HG02852 (cell line): ENCODE measurements around the gene ZSCAN10.
"Not testable (repeated sequence)": the region's sequence is repeated elsewhere in the genome, so short reads cannot be mapped to it uniquely, and the experiment has no call there.

Experiments
- ATAC-seq: cut with Tn5 transposase; IDR thresholded peaks from one replicate; pipeline ENCODE4 v1.9.1; 2021; ENCODE audit warnings: mild to moderate bottlenecking, moderate library complexity; ENCODE audit not compliant: unreplicated experiment

Gene ZSCAN10

DNA sequence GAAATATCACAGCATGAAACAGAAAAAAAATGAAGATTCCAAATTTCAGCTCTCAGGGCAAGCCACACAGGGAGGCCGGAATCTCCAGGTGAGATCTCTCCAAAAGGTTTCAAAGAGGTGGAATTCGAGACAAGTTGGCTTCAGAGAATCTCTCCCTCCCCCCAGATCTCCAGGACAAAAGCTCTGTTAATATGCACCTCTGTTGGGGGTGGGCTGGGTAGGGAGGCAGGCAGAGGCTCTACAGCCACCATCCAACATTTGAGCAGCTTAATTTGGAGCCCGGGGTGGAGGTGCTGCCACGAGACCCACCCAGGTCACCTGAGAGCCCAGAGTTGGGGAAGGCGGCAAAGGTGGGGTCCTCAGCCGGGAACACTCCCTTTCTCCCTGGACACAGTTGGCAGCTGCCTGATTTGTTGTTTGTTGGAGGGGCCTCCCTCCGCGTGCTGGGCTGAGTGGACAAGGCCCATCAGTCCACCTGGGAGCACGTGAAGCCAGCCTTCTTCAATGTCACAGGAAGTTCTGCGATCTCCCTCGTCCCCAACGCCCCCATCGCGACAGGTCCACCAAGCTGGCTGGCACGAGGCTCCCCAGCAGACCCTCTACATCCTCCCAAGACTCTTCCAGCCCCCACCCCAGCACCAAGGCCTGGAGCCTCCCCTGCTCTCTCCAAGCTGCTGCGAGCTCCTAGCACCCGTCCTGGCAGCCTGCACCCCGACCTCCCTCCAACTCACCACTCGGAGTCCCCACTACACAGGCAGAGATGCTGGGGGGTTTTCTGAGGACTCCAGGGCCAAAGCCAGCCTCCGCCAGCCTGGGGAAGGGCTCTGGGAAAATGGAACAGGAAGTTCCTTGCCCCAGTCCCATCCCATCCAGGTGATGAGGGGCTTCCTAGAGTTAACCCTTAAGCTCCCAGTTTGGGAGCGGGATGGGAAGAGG, at the start of gene ZSCAN10:
TSS of gene ZSCAN10 (minus strand) at position 836 of the 936 bp plus-strand sequence. CDS start 6,357 bp downstream, outside the sequence.
- no peak for ATAC-seq

GRCh38 chr16:3148256-3149192, 49.4 kb upstream of the ZSCAN10 start:
- ATAC-seq, result no peak

- ATAC-seq, result no peak
Measured at GRCh38 chr16:3147757-3148104, 48.6 kb upstream of the ZSCAN10 start.

GRCh38 chr16:3147046-3147756, 48.1 kb upstream of the ZSCAN10 start:
- ATAC-seq, result no peak

- no peak for ATAC-seq
Measured at GRCh38 chr16:3145660-3146059, 46.6 kb upstream of the ZSCAN10 start.

GRCh38 chr16:3145151-3145550, 46.1 kb upstream of the ZSCAN10 start:
- ATAC-seq, result no peak

DNA sequence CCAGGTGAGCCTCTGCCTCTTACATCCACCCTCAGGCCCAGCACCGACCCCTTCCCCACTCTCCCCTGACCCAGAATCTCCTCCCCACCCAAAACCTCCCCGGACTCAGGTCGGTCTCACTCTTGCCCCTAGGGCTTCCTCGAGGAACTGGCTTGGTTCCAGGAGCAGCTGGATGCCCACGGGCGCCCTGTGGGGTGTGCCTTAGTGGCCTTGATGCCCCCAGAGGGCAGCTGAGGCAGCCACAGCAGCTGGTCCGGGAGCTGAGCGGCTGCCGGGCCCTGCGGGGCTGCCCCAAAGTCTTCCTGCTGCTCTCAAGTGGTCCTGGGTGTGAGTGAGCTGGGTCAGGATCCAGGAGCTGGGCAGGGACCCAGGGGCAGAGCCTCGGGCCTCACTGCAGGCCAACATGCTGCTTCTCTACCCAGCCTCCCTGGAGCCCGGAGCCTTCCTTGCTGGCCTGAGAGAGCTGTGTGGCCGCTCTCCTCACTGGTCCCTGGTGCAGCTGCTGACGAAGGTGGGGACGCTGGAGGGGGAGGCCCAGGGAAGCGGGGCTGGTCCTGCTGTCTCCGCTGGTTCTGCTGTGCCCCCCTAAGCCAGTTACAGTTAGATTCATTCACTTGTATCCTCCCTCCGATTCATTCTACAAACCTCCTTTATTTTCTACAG, 45.4 kb upstream of the ZSCAN10 start:
- ATAC-seq, result no peak

DNA sequence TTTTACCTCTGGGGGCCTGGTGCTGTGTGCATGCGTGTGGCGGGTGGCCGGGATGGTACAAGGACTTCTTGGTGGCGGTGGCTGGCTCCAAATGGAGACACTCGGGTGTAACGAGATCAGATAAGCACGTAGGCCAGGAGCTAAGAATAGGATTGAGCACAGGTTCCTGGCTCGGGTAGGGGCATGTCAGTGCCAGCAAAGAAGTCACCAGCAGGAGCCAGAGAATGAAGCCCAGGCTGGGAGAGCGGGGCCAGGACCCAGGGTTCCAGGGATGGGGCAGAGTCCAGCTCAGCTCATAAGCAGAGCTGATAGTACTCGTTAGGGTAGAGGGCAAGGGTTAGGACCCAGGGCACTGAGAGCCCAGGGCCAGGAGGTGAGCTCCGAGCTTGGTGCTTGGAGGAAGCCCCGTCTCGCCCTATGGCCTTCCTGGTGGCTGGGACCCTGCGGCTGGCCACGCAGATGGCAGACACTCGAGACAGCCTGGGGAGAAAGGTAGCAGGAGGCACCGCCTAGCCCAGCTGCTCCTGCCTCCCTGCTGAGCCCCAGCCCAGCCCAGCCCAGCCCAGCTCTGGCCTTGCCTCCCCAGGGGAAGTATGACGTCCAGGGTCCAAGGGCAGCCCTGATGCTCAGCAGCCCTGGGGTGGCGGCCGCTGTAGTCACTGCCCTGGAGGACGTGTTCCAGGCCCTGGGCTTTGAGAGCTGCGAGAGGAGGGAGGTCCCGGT, 44.7 kb upstream of the ZSCAN10 start:
- no peak for ATAC-seq

GRCh38 chr16:3143189-3143588, 44.1 kb upstream of the ZSCAN10 start:
- ATAC-seq, result no peak

- ATAC-seq, result no peak
Measured at GRCh38 chr16:3142770-3143169, 43.7 kb upstream of the ZSCAN10 start.

GRCh38 chr16:3142327-3142726, 43.2 kb upstream of the ZSCAN10 start:
- no peak for ATAC-seq

GRCh38 chr16:3141781-3142311, 42.8 kb upstream of the ZSCAN10 start:
- ATAC-seq, result no peak

DNA sequence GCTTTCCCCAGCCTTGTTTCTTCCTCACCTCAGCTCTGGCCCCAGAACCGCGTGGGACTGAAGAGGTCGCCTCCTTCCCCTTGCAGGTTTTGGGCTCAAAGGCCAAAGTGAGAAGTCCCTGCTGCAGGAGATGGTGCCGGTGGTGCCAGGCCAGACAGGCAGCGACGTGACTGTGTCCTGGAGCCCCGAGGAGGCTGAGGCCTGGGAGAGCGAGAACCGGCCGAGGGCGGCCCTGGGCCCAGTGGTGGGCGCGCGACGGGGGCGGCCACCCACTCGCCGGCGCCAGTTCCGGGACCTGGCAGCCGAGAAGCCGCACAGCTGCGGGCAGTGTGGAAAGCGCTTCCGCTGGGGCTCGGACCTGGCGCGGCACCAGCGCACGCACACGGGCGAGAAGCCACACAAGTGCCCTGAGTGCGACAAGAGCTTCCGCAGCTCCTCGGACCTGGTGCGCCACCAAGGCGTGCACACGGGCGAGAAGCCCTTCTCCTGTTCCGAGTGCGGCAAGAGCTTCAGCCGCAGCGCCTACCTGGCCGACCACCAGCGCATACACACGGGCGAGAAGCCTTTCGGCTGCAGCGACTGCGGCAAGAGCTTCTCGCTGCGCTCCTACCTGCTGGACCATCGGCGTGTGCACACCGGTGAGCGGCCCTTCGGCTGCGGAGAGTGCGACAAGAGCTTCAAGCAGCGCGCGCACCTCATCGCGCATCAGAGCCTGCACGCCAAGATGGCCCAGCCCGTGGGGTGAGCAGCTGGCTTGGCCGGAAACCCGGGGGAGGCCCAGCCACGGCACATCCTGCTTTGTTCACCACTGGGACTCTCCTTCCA, 41.7 kb upstream of the ZSCAN10 start:
- no peak for ATAC-seq

DNA sequence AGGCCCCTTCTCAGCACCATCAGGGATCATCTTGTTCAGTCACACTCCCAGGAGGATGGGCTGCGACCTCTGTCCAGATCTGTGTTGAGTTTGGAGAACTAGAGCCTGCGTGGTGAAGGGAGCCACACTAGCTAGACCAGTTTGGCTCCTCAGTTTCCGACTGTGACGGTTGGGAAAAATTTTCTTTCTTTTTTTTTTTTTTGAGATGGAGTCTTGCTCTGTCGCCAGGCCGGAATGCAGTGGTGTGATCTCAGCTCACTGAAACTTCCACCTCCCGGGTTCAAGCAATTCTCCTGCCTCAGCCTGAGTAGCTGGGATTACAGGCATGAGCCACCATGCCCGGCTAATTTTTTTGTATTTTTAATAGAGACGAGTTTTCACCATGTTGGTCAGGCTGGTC, 40.5 kb upstream of the ZSCAN10 start:
- not testable (repeated sequence) for ATAC-seq

GRCh38 chr16:3138823-3139426, 39.8 kb upstream of the ZSCAN10 start:
- no peak for ATAC-seq

GRCh38 chr16:3138342-3138741, 39.2 kb upstream of the ZSCAN10 start:
- ATAC-seq, result no peak

- ATAC-seq, result no peak
Measured at GRCh38 chr16:3137267-3137666, 38.2 kb upstream of the ZSCAN10 start.

DNA sequence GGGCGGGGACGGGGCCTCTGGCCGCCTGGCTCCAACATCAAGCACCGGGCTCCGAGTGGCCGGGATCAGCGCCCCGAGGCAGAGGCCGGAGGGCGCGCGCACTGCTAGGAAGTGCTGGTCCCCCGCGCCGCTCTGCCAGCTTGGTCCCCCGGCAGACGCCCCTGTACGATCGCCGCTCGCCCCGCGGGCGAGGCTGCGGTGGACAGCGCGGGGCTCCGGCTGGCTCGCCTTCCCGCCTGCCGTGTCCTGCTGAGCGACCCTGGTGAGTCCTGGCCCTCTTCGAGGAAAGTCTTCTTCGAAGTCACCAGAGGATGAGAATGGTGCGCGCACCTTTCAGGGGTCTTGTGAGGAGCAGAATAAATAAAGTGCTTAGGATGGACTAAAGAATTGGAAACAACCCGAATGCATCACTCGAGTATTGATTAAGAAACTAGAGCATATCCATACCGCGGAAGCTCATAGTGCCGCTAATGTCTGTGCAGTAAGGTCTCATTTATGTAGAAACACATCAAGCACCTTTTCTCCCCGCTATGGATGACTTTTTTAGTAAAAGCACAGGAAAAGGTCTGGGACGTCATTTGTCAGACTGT, 36.1 kb upstream of the ZSCAN10 start:
- ATAC-seq, result no peak
